Transverse colon (tissue), 4 donors: Measurements from ENCODE around the gene GET3. TPM values are rescaled to one million over a fixed set of nuclear protein-coding genes. Genes with fewer than 3 reads are reported as not detected.
A peak's percentile ranks its signal among the peaks of the same experiment; 100 is the strongest.

Experiments used
- DNase-seq: peaks from one replicate; pipeline ENCODE4 v3.0.0-alpha.2; 2019
- H3K27ac ChIP-seq, 4 donors: fragments of 200-600 bp; sonication (generic); 2 replicates each; pipeline ENCODE4 v1.5.1; 2016 to 2018; ENCODE audit warnings: inconsistent platforms in 4 of 4
- H3K27me3 ChIP-seq: fragments of 200-600 bp; sonication (generic); 2 replicates; pipeline ENCODE4 v1.5.1; 2017; ENCODE audit warnings: inconsistent platforms
- H3K36me3 ChIP-seq, 4 donors: fragments of 200-600 bp; sonication (generic); 2 replicates each; pipeline ENCODE4 v1.5.1; 2017 to 2019; ENCODE audit warnings: inconsistent platforms in 4 of 4
- H3K4me1 ChIP-seq, 4 donors: fragments of 200-600 bp; sonication (generic); 2 replicates each; pipeline ENCODE4 v1.5.1; 2017 to 2020; ENCODE audit warnings: inconsistent platforms in 4 of 4
- H3K4me3 ChIP-seq, 4 donors: fragments of 200-600 bp; sonication (generic); 1 replicate in 1 of 4; 2 replicates in 3 of 4; pipeline versions ENCODE4 v1.5.1 to v1.6.1; 2017 to 2019; ENCODE audit warnings: inconsistent platforms in 4 of 4
- H3K9me3 ChIP-seq, 2 donors: fragments of 200-600 bp; sonication (generic); 2 replicates each; pipeline ENCODE4 v1.5.1; 2017 to 2019; ENCODE audit warnings: inconsistent platforms in 2 of 2
- EP300 ChIP-seq: sonication (generic); formaldehyde crosslinking; IDR thresholded peaks from one replicate; pipeline ENCODE4 v1.6.1; 2017; ENCODE audit warnings: antibody characterized with exemption, low read depth
- POLR2A ChIP-seq: fragments of 450-650 bp; IDR thresholded peaks from one replicate; pipeline ENCODE4 v1.6.1; 2016; ENCODE audit warnings: antibody characterized with exemption, mild to moderate bottlenecking, moderate library complexity
- POLR2AphosphoS5 ChIP-seq, 3 donors: sonication (generic); formaldehyde crosslinking; IDR thresholded peaks; one replicate each; pipeline ENCODE4 v1.6.1; 2016; ENCODE audit warnings: antibody characterized with exemption in 3 of 3
- WGBS, 2 donors: methylation state at CpG; one replicate each; pipeline ENCODE4 v1.1.5; 2018; ENCODE audit warnings: low coverage in 1 of 2; 5-methylcytosine and 5-hydroxymethylcytosine counted together
- in situ Hi-C, 4 donors: fragments of 200-750 bp; cut with MboI; loops; one replicate each; pipeline versions ENCODE4 v1.15.0 to v1.15.1; 2017; ENCODE audit warnings: low sequenced_read_pairs in 3 of 4, low pct_ligation_motif_present in 1 of 4, low pct_unique_long_range_greater_than_20kb in 1 of 4
- intact Hi-C: fragments of 100-400 bp; cut with DNase I; formaldehyde crosslinking; loops from one replicate; pipeline ENCODE4 v1.15.1; 2023; ENCODE audit warnings: low total_unique reads
- total RNA-seq, 4 donors: library from RNA; depleted of rRNA; stranded (reverse); fragments of >200 nt; gene quantifications; one replicate each; pipeline ENCODE4 v1.1.0, GENCODE V29; 2016
- TF ChIP-seq, protein P1 (sequence below), 5 experiments: fragments of 200-600 bp in 3 of 5; fragments of 450-650 bp in 2 of 5; sonication (generic) in 3 of 5; IDR thresholded peaks; 1 replicate in 2 of 5; 2 replicates in 3 of 5; pipeline ENCODE4 v1.5.1; 2016 to 2017; ENCODE audit warnings: antibody characterized with exemption in 5 of 5, inconsistent platforms in 3 of 5, mild to moderate bottlenecking in 2 of 5, moderate library complexity in 1 of 5

GET3 gene
- total RNA-seq, 4 donors from 2014 or later: 18.3 to 75.2 (median 43.6) TPM

GRCh38 chr19:12778905-12779161, 41.5 kb downstream of the GET3 start:
- Histone ChIP-seq H3K4me1 (peaks cover 22 to 62% (median 48%) of the 10 kb centered on the region in 4 donors), H3K27ac (peak overlapping the region; percentile 91 to 94 (median 94)), H3K27me3 (no peaks in the 10 kb centered on the region), H3K36me3 (no peaks in the 10 kb centered on the region), H3K9me3 (no peaks in the 10 kb centered on the region), H3K4me3 (peak overlapping the region in 2 of 4 donors; percentile 51 to 59)
- no peak for DNase-seq
- intact Hi-C loops: no loop called here
- 52% methylated on average over 6 of the region's 6 CpGs; no CpG with 5 or more reads in 1 of the 2 donors for WGBS, 2 donors
- TF ChIP-seq, protein P1, sequence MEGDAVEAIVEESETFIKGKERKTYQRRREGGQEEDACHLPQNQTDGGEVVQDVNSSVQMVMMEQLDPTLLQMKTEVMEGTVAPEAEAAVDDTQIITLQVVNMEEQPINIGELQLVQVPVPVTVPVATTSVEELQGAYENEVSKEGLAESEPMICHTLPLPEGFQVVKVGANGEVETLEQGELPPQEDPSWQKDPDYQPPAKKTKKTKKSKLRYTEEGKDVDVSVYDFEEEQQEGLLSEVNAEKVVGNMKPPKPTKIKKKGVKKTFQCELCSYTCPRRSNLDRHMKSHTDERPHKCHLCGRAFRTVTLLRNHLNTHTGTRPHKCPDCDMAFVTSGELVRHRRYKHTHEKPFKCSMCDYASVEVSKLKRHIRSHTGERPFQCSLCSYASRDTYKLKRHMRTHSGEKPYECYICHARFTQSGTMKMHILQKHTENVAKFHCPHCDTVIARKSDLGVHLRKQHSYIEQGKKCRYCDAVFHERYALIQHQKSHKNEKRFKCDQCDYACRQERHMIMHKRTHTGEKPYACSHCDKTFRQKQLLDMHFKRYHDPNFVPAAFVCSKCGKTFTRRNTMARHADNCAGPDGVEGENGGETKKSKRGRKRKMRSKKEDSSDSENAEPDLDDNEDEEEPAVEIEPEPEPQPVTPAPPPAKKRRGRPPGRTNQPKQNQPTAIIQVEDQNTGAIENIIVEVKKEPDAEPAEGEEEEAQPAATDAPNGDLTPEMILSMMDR (IDR thresholded peaks at IDR 0.05): no peak
- TF ChIP-seq POLR2AphosphoS5 (IDR thresholded peaks at IDR 0.05) (no peak), POLR2A (no peak)
- in situ Hi-C loops: no loop called here

- Histone ChIP-seq H3K4me1 (peaks cover 25 to 63% (median 53%) of the 10 kb centered on the region in 4 donors), H3K4me3 (peak overlapping the region in 1 of 4 donors; percentile 59), H3K27ac (peak overlapping the region; percentile 91 to 94 (median 94)), H3K36me3 (no peaks in the 10 kb centered on the region), H3K9me3 (no peaks in the 10 kb centered on the region), H3K27me3 (no peaks in the 10 kb centered on the region)
- TF ChIP-seq POLR2A (no peak), POLR2AphosphoS5 (IDR thresholded peaks at IDR 0.05) (peak; percentile 20 to 62 (median 29))
- peak; percentile 46 for DNase-seq
- in situ Hi-C loops (no loop called here), intact Hi-C loops (no loop called here)
- WGBS, 2 donors: 61% methylated on average over 14 of the region's 15 CpGs; no CpG with 5 or more reads in 1 of the 2 donors
Measured at GRCh38 chr19:12779162-12779993, 42.1 kb downstream of the GET3 start.

GRCh38 chr19:12782174-12782423, 44.8 kb downstream of the GET3 start:
- no peaks in the 10 kb centered on the region for H3K27me3 ChIP-seq
- in situ Hi-C loops (no loop called here), intact Hi-C loops (loop anchor here (10.0 kb wide), 1 partner anchor 373 kb away; the partner anchor contains the start of genes IER2 and STX10)
- no peaks in the 10 kb centered on the region for H3K9me3 ChIP-seq
- DNase-seq: no peak
- 1% methylated on average over 12 of the region's 12 CpGs; no CpG with 5 or more reads in 1 of the 2 donors for WGBS, 2 donors
- no peaks in the 10 kb centered on the region for H3K36me3 ChIP-seq
- peak overlapping the region; percentile 97 to 99 (median 98) for H3K27ac ChIP-seq
- TF ChIP-seq POLR2A (no peak), EP300 (no peak), POLR2AphosphoS5 (IDR thresholded peaks at IDR 0.05) (no peak)
- TF ChIP-seq, protein P1 (IDR thresholded peaks at IDR 0.05): no peak
- peaks cover 41 to 78% (median 67%) of the 10 kb centered on the region in 4 donors for H3K4me1 ChIP-seq
- peak overlapping the region; percentile 27 to 50 (median 36) for H3K4me3 ChIP-seq

- TF ChIP-seq POLR2A: peak; percentile 79
- peak; percentile 98 for TF ChIP-seq EP300
- peak; percentile 87 to 91 (median 91) for TF ChIP-seq POLR2AphosphoS5 (IDR thresholded peaks at IDR 0.05)
- TF ChIP-seq, protein P1 (IDR thresholded peaks at IDR 0.05): peak in 2 of 5 experiments; percentile 9 to 11
- Histone ChIP-seq H3K4me3 (peak overlapping the region; percentile 27 to 50 (median 36)), H3K4me1 (peaks cover 43 to 78% (median 68%) of the 10 kb centered on the region in 4 donors), H3K27ac (peak overlapping the region; percentile 97 to 99 (median 98)), H3K36me3 (no peaks in the 10 kb centered on the region), H3K27me3 (no peaks in the 10 kb centered on the region), H3K9me3 (no peaks in the 10 kb centered on the region)
- peak; percentile 90 for DNase-seq
- in situ Hi-C loops (no loop called here), intact Hi-C loops (loop anchor here (10.0 kb wide), 1 partner anchor 372 kb away; the partner anchor contains the start of genes IER2 and STX10)
- WGBS, 2 donors: 1% methylated on average over 39 of the region's 88 CpGs; no CpG with 5 or more reads in 1 of the 2 donors
Measured at GRCh38 chr19:12782424-12783290, 45.4 kb downstream of the GET3 start.
